Naive thymus-derived CD8-positive, alpha-beta T cell (primary cell): ENCODE data around the gene NPL. TPM values are rescaled to one million over a fixed set of nuclear protein-coding genes. Genes with fewer than 3 reads are reported as not detected.

ENCODE experiments used
- ATAC-seq, 2 donors: fragments of 150-1000 bp; cut with Tn5 transposase in 1 of 2; sonication (Bioruptor Pico), chemical (Tn5 transposase) in 1 of 2; 1 replicate in 1 of 2; 2 replicates in 1 of 2; pipeline ENCODE4 v1.10.0; 2021; ENCODE audit warnings: mild to moderate bottlenecking in 2 of 2, moderate library complexity in 2 of 2
- POLR2A ChIA-PET: fragments of 350-600 bp; sonication (Branson Sonifier 250); formaldehyde crosslinking; loops from one replicate; lab custom pipeline; 2021; ENCODE audit warnings: antibody characterized with exemption; lab: Charles Lee
- DNase-seq, 10 donors: peaks; one replicate each; pipeline versions ENCODE4 v3.0.0 to v3.0.0-alpha.2; 2020 to 2022
- H3K27ac Mint-ChIP-seq, 10 donors: one replicate each; pipeline ENCODE4 v1.8.0; 2020 to 2022; ENCODE audit warnings: mild to moderate bottlenecking in 10 of 10, mixed read lengths in 10 of 10, moderate library complexity in 4 of 10, inconsistent platforms in 1 of 10
- H3K27me3 Mint-ChIP-seq, 5 donors: one replicate each; pipeline ENCODE4 v1.8.0; 2021 to 2022; ENCODE audit warnings: mixed read lengths in 5 of 5
- H3K36me3 Mint-ChIP-seq, 3 donors: one replicate each; pipeline ENCODE4 v1.8.0; 2020 to 2022; ENCODE audit warnings: mixed read lengths in 3 of 3, mild to moderate bottlenecking in 2 of 3, inconsistent platforms in 1 of 3
- H3K4me1 Mint-ChIP-seq, 4 donors: one replicate each; pipeline ENCODE4 v1.8.0; 2021 to 2022; ENCODE audit warnings: mixed read lengths in 4 of 4
- H3K4me3 Mint-ChIP-seq, 10 donors: one replicate each; pipeline ENCODE4 v1.8.0; 2020 to 2022; ENCODE audit warnings: mild to moderate bottlenecking in 10 of 10, mixed read lengths in 10 of 10, moderate library complexity in 6 of 10, inconsistent platforms in 1 of 10
- H3K9me3 Mint-ChIP-seq, 9 donors: one replicate each; pipeline ENCODE4 v1.8.0; 2020 to 2022; ENCODE audit warnings: mixed read lengths in 9 of 9, mild to moderate bottlenecking in 3 of 9, inconsistent platforms in 1 of 9, moderate library complexity in 1 of 9
- polyA plus RNA-seq, 3 donors: library from polyadenylated mRNA; unstranded; fragments of 300-500 nt; fragmentation: Illumina TruSeq; gene quantifications; one replicate each; pipeline ENCODE4 v1.2.3, GENCODE V29; 2021
- total RNA-seq, 8 experiments: library from RNA in 2 of 8; stranded (reverse) in 2 of 8; gene quantifications; one replicate each; pipeline ENCODE4 v1.2.3 and lab custom pipeline; 2021 to 2026

NPL gene
- total and polyA plus RNA-seq, 5 experiments from 2014 or later = 4.0 to 7.7 (median 6.2) TPM

GRCh38 chr1:182839209-182840066, 49.9 kb downstream of the NPL start, which contains the start of gene DHX9:
DHX9 (plus strand) TSS chr1:182839347; CDS start chr1:182842567, 3,220 bp downstream.
- Mint-ChIP-seq H3K4me1 (peaks cover 26 to 56% (median 48%) of the 10 kb centered on the region in 4 donors), H3K27me3 (peaks cover 0 to 3% (median 0%) of the 10 kb centered on the region in 5 donors), H3K9me3 (no peaks in the 10 kb centered on the region), H3K27ac (peak within 1 kb of the TSS; percentile 96 to 99 (median 98)), H3K36me3 (peaks cover 5 to 37% (median 9%) of the 10 kb centered on the region in 3 donors), H3K4me3 (peak within 1 kb of the TSS; percentile 93 to 100 (median 98))
- peak; percentile 89 to 100 (median 97) for DNase-seq
- POLR2A ChIA-PET = interaction anchor here (0.6 to 1.8 kb wide), 5 partner anchors 9 to 50 kb away, joined by 3 to 11 read pairs (median 6); partner anchors contain the start of gene NPL
- ATAC-seq = peak; percentile 84 to 88

GRCh38 chr1:182841368-182841988, 51.9 kb downstream of the NPL start:
- ATAC-seq (no peak), DNase-seq (no peak)
- POLR2A ChIA-PET = no interaction called here
- Mint-ChIP-seq H3K36me3 (peaks cover 8 to 57% (median 9%) of the 10 kb centered on the region in 3 donors), H3K27me3 (peaks cover 0 to 3% (median 0%) of the 10 kb centered on the region in 5 donors), H3K4me3 (peak overlapping the region; percentile 93 to 100 (median 98)), H3K27ac (peak overlapping the region in 6 of 10 donors; percentile 37 to 99 (median 98)), H3K9me3 (no peaks in the 10 kb centered on the region), H3K4me1 (peaks cover 31 to 77% (median 66%) of the 10 kb centered on the region in 4 donors)

GRCh38 chr1:182842265-182842664, 52.7 kb downstream of the NPL start:
- peaks cover 0 to 3% (median 0%) of the 10 kb centered on the region in 5 donors for H3K27me3 Mint-ChIP-seq
- peaks cover 10 to 65% (median 15%) of the 10 kb centered on the region in 3 donors for H3K36me3 Mint-ChIP-seq
- H3K4me3 Mint-ChIP-seq = peak overlapping the region; percentile 1 to 100 (median 95)
- DNase-seq (no peak), ATAC-seq (no peak)
- H3K27ac Mint-ChIP-seq = peak overlapping the region in 4 of 10 donors; percentile 52 to 97 (median 66)
- H3K9me3 Mint-ChIP-seq = no peaks in the 10 kb centered on the region
- POLR2A ChIA-PET = no interaction called here
- peaks cover 33 to 84% (median 73%) of the 10 kb centered on the region in 4 donors for H3K4me1 Mint-ChIP-seq

- no peak for DNase-seq
- POLR2A ChIA-PET = no interaction called here
- peak in 1 of 2 donors; percentile 61 for ATAC-seq
- Mint-ChIP-seq H3K4me1 (peaks cover 39 to 96% (median 88%) of the 10 kb centered on the region in 4 donors), H3K4me3 (peak overlapping the region in 5 of 10 donors; percentile 21 to 54 (median 47)), H3K36me3 (peaks cover 5 to 88% (median 28%) of the 10 kb centered on the region in 3 donors), H3K27ac (peak overlapping the region in 3 of 10 donors; percentile 11 to 70 (median 22)), H3K27me3 (no peaks in the 10 kb centered on the region), H3K9me3 (no peaks in the 10 kb centered on the region)
These were observed 55.8 kb downstream of the NPL start for GRCh38 chr1:182845379-182845778.

GRCh38 chr1:182845894-182846293, 56.3 kb downstream of the NPL start:
- Mint-ChIP-seq H3K27ac (peak overlapping the region in 2 of 10 donors; percentile 73 to 81), H3K27me3 (no peaks in the 10 kb centered on the region), H3K36me3 (peaks cover 5 to 88% (median 28%) of the 10 kb centered on the region in 3 donors), H3K9me3 (no peaks in the 10 kb centered on the region), H3K4me1 (peaks cover 35 to 96% (median 84%) of the 10 kb centered on the region in 4 donors), H3K4me3 (peak overlapping the region in 2 of 10 donors; percentile 18 to 42)
- POLR2A ChIA-PET = no interaction called here
- ATAC-seq (no peak), DNase-seq (no peak)

GRCh38 chr1:182847105-182847504, 57.5 kb downstream of the NPL start:
- Mint-ChIP-seq H3K4me1 (peaks cover 30 to 88% (median 75%) of the 10 kb centered on the region in 4 donors), H3K9me3 (no peaks in the 10 kb centered on the region), H3K4me3 (peak overlapping the region in 4 of 10 donors; percentile 2 to 38 (median 22)), H3K27ac (no peak overlapping the region), H3K36me3 (peaks cover 5 to 99% (median 30%) of the 10 kb centered on the region in 3 donors), H3K27me3 (no peaks in the 10 kb centered on the region)
- ATAC-seq (no peak), DNase-seq (no peak)
- POLR2A ChIA-PET = interaction anchor here (0.6 kb wide), 1 partner anchor 9 kb away, joined by 3 read pairs; no protein-coding TSS in a partner anchor

GRCh38 chr1:182848736-182849135, 59.2 kb downstream of the NPL start:
- Mint-ChIP-seq H3K9me3 (no peaks in the 10 kb centered on the region), H3K4me1 (peaks cover 23 to 72% (median 62%) of the 10 kb centered on the region in 4 donors), H3K27me3 (no peaks in the 10 kb centered on the region), H3K4me3 (peak overlapping the region in 5 of 10 donors; percentile 2 to 42 (median 19)), H3K27ac (peak overlapping the region in 3 of 10 donors; percentile 19 to 63 (median 50)), H3K36me3 (peaks cover 5 to 100% (median 32%) of the 10 kb centered on the region in 3 donors)
- no peak for DNase-seq
- POLR2A ChIA-PET = no interaction called here
- ATAC-seq = no peak

- peaks cover 19 to 56% (median 49%) of the 10 kb centered on the region in 4 donors for H3K4me1 Mint-ChIP-seq
- POLR2A ChIA-PET = no interaction called here
- H3K4me3 Mint-ChIP-seq = peak overlapping the region in 1 of 10 donors; percentile 10
- H3K36me3 Mint-ChIP-seq = peaks cover 5 to 100% (median 35%) of the 10 kb centered on the region in 3 donors
- ATAC-seq (no peak), DNase-seq (no peak)
- H3K27me3 Mint-ChIP-seq = no peaks in the 10 kb centered on the region
- H3K27ac Mint-ChIP-seq = peak overlapping the region in 1 of 10 donors; percentile 56
- H3K9me3 Mint-ChIP-seq = no peaks in the 10 kb centered on the region
These were observed 60.7 kb downstream of the NPL start for GRCh38 chr1:182850319-182850718.

- Mint-ChIP-seq H3K36me3 (peaks cover 0 to 100% (median 43%) of the 10 kb centered on the region in 3 donors), H3K4me3 (no peak overlapping the region), H3K27me3 (no peaks in the 10 kb centered on the region), H3K4me1 (peaks cover 17 to 46% (median 37%) of the 10 kb centered on the region in 4 donors), H3K27ac (peak overlapping the region in 3 of 10 donors; percentile 13 to 43 (median 43)), H3K9me3 (no peaks in the 10 kb centered on the region)
- POLR2A ChIA-PET = no interaction called here
- ATAC-seq (no peak), DNase-seq (no peak)
These were observed 62.3 kb downstream of the NPL start for GRCh38 chr1:182851825-182852224.

GRCh38 chr1:182855911-182856310, 66.3 kb downstream of the NPL start:
- POLR2A ChIA-PET = no interaction called here
- no peak for DNase-seq
- ATAC-seq = no peak
- no peak overlapping the region for H3K27ac Mint-ChIP-seq
- no peaks in the 10 kb centered on the region for H3K9me3 Mint-ChIP-seq
- H3K36me3 Mint-ChIP-seq = peaks cover 4 to 100% (median 53%) of the 10 kb centered on the region in 3 donors
- no peak overlapping the region for H3K4me3 Mint-ChIP-seq
- H3K4me1 Mint-ChIP-seq = peaks cover 2 to 26% (median 4%) of the 10 kb centered on the region in 4 donors
- H3K27me3 Mint-ChIP-seq = no peaks in the 10 kb centered on the region

GRCh38 chr1:182857212-182857611, 67.6 kb downstream of the NPL start:
- H3K27me3 Mint-ChIP-seq = no peaks in the 10 kb centered on the region
- no peak overlapping the region for H3K4me3 Mint-ChIP-seq
- no peak overlapping the region for H3K27ac Mint-ChIP-seq
- no peaks in the 10 kb centered on the region for H3K9me3 Mint-ChIP-seq
- ATAC-seq (no peak), DNase-seq (no peak)
- peaks cover 4 to 99% (median 56%) of the 10 kb centered on the region in 3 donors for H3K36me3 Mint-ChIP-seq
- POLR2A ChIA-PET = no interaction called here
- peaks cover 0 to 29% (median 4%) of the 10 kb centered on the region in 4 donors for H3K4me1 Mint-ChIP-seq

GRCh38 chr1:182860658-182861057, 71.1 kb downstream of the NPL start:
- ATAC-seq = no peak
- Mint-ChIP-seq H3K36me3 (peaks cover 4 to 94% (median 55%) of the 10 kb centered on the region in 3 donors), H3K4me3 (no peak overlapping the region), H3K9me3 (no peaks in the 10 kb centered on the region), H3K4me1 (peaks cover 2 to 29% (median 12%) of the 10 kb centered on the region in 4 donors), H3K27ac (peak overlapping the region in 2 of 10 donors; percentile 56 to 84), H3K27me3 (no peaks in the 10 kb centered on the region)
- no peak for DNase-seq
- POLR2A ChIA-PET = no interaction called here
